ENCODE data around the gene NCEH1. TPM values are rescaled to one million over a fixed set of nuclear protein-coding genes. Genes with fewer than 3 reads are reported as not detected.

NCEH1 gene
- total RNA-seq, 1 donor from 2014 or later = 19.1 TPM

- intact Hi-C loops (cut with DNase I) = no loop called here
- Histone ChIP-seq H3K36me3 (no peaks in the 10 kb centered on the region), H3K4me3 (no peak overlapping the region), H3K9me3 (no peaks in the 10 kb centered on the region), H3K27me3 (no peaks in the 10 kb centered on the region), H3K27ac (no peak overlapping the region), H3K4me1 (no peaks in the 10 kb centered on the region)
- TF ChIP-seq CTCF (IDR thresholded peaks at IDR 0.05) = no peak
- DNase-seq (ENCODE audit: low spot score in 2 of 2) = no peak
Observed at GRCh38 chr3:172614340-172615274, 96.3 kb downstream of the NCEH1 start.

- Histone ChIP-seq H3K9me3 (no peaks in the 10 kb centered on the region), H3K27ac (no peak overlapping the region), H3K36me3 (no peaks in the 10 kb centered on the region), H3K4me3 (no peak overlapping the region), H3K4me1 (no peaks in the 10 kb centered on the region), H3K27me3 (no peaks in the 10 kb centered on the region)
- TF ChIP-seq CTCF (IDR thresholded peaks at IDR 0.05) = no peak
- intact Hi-C loops (cut with DNase I) = no loop called here
- DNase-seq (ENCODE audit: low spot score in 2 of 2) = no peak
Observed at GRCh38 chr3:172613845-172614244, 97.0 kb downstream of the NCEH1 start.

GRCh38 chr3:172612871-172613678 is 97.8 kb downstream of the NCEH1 start:
- DNase-seq (ENCODE audit: low spot score in 2 of 2) = no peak
- intact Hi-C loops (cut with DNase I) = no loop called here

GRCh38 chr3:172609750-172610149 is 101.1 kb downstream of the NCEH1 start:
- DNase-seq (ENCODE audit: low spot score in 2 of 2) = no peak
- H3K4me3 ChIP-seq = no peak overlapping the region
- intact Hi-C loops (cut with DNase I) = no loop called here
- H3K36me3 ChIP-seq = no peaks in the 10 kb centered on the region
- H3K27me3 ChIP-seq = no peaks in the 10 kb centered on the region
- H3K27ac ChIP-seq = no peak overlapping the region
- TF ChIP-seq CTCF (IDR thresholded peaks at IDR 0.05) = no peak
- H3K4me1 ChIP-seq = peaks cover 5 to 7% of the 10 kb centered on the region in 2 donors
- H3K9me3 ChIP-seq = no peaks in the 10 kb centered on the region

More at GRCh38 chr3:172612871-172613678, 97.8 kb downstream of the NCEH1 start:
- Histone ChIP-seq H3K4me3 (no peak overlapping the region), H3K36me3 (no peaks in the 10 kb centered on the region), H3K4me1 (no peaks in the 10 kb centered on the region), H3K27ac (no peak overlapping the region), H3K27me3 (no peaks in the 10 kb centered on the region), H3K9me3 (no peaks in the 10 kb centered on the region)
- TF ChIP-seq CTCF (IDR thresholded peaks at IDR 0.05) = no peak

- no peak for TF ChIP-seq CTCF (IDR thresholded peaks at IDR 0.05)
- Histone ChIP-seq H3K36me3 (no peaks in the 10 kb centered on the region), H3K4me1 (peaks cover 5 to 7% of the 10 kb centered on the region in 2 donors), H3K4me3 (no peak overlapping the region), H3K9me3 (no peaks in the 10 kb centered on the region), H3K27ac (no peak overlapping the region), H3K27me3 (no peaks in the 10 kb centered on the region)
- intact Hi-C loops (cut with DNase I) = no loop called here
- no peak for DNase-seq (ENCODE audit: low spot score in 2 of 2)
Observed at GRCh38 chr3:172608575-172608974, 102.3 kb downstream of the NCEH1 start.
